ENCODE measurements around the gene SPTBN4.
A peak's percentile ranks its signal among the peaks of the same experiment; 100 is the strongest.

SPTBN4 gene

DNA sequence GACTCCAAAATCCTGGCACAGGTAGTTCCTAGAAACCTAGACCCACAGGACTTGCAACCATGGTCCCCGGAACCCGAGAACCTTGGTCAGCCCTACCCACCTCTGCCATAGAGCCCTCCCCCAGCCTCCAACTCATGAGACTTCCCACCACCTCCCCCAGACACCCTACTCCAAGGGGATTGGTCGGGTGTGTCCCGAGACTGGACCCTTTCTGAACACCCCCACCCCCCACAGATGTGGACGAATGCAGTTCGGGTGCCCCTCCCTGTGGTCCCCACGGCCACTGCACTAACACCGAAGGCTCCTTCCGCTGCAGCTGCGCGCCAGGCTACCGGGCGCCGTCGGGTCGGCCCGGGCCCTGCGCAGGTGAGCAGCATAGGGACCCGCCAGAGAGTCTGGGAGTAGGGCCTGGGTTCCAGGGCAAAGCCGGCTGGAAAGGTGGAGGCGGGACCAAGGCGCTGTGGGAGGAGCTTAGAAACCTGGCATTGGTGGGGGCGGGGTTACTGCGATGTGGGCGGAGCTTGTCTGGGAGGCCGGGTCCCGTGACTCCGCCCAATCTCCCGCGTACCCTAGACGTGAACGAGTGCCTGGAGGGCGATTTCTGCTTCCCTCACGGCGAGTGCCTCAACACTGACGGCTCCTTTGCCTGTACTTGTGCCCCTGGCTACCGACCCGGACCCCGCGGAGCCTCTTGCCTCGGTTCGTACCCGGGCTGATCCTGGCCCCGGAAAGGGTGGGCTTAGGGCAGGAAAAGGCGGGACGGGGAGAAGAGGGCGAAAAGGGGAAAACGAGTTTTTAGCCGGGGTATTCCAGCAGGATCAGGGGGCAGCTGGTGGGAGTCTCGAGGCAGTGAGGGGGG, 146.3 kb downstream of the SPTBN4 start:
- H3K4me1 ChIP-seq (ENCODE audit: control insufficient read depth, insufficient read depth, low read length) = peaks cover 25% of the 10 kb centered on the region
- no peaks in the 10 kb centered on the region for H3K9me3 ChIP-seq (ENCODE audit: control insufficient read depth in 2 of 2, low read length in 2 of 2)
- H3K4me3 ChIP-seq (ENCODE audit: low read length in 2 of 2) = peak overlapping the region in 1 of 2 donors; percentile 73
- H3K27me3 ChIP-seq (ENCODE audit: control insufficient read depth in 1 of 2, insufficient read depth in 2 of 2, low read length in 2 of 2) = peaks cover 8 to 30% of the 10 kb centered on the region in 2 donors
- peak overlapping the region in 1 of 2 donors; percentile 33 for H3K9ac ChIP-seq (ENCODE audit: low read length in 2 of 2)
- H3K36me3 ChIP-seq (ENCODE audit: control insufficient read depth in 2 of 2, insufficient read depth in 2 of 2, low read length in 2 of 2) = peaks cover 3 to 5% of the 10 kb centered on the region in 2 donors
- H3K27ac ChIP-seq (ENCODE audit: low read length) = no peak overlapping the region

DNA sequence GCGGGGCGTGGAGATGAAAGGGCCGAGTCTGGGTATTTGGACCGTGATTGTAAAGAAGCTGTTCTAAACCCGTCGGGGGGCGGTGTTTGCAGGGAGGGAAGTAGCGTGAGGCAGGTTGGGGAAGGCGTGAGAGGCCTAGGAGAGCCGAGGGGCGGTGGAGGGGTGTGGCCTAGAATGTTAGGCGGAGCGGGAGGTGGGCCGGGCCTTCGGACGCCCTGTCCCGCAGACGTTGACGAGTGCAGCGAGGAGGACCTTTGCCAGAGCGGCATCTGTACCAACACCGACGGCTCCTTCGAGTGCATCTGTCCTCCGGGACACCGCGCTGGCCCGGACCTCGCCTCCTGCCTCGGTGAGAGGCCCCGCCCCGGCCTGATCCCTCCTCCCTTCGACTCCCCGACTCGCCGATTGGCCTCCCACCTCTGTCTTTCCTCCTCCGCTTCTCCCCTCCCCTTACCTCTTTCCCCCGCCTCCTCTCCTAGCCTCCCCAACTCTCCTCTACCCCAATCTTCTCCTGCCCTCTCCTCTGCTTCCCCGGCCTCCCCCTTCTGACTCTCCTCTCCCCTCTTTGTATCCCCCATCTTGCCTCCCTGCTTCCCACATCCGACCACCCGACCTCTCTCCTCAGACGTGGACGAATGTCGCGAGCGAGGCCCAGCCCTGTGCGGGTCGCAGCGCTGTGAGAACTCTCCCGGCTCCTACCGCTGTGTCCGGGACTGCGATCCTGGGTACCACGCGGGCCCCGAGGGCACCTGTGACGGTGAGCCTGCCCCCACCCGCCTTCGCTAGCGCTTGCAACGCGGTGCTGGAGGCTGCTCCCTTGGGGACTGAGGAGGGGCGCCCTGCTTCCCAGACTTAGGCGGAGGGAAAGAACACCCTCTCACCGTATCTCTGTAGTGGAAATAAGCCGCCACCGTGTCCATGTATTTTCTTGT, 147.2 kb downstream of the SPTBN4 start:
- Histone ChIP-seq H3K9me3 (ENCODE audit: control insufficient read depth in 2 of 2, low read length in 2 of 2) (no peaks in the 10 kb centered on the region), H3K9ac (ENCODE audit: low read length in 2 of 2) (peak overlapping the region; percentile 42 to 53), H3K4me1 (ENCODE audit: control insufficient read depth, insufficient read depth, low read length) (peaks cover 25% of the 10 kb centered on the region), H3K27me3 (ENCODE audit: control insufficient read depth in 1 of 2, insufficient read depth in 2 of 2, low read length in 2 of 2) (peaks cover 8 to 30% of the 10 kb centered on the region in 2 donors), H3K27ac (ENCODE audit: low read length) (peak overlapping the region; percentile 49), H3K36me3 (ENCODE audit: control insufficient read depth in 2 of 2, insufficient read depth in 2 of 2, low read length in 2 of 2) (peaks cover 3 to 5% of the 10 kb centered on the region in 2 donors), H3K4me3 (ENCODE audit: low read length in 2 of 2) (peak overlapping the region; percentile 55 to 73)

DNA sequence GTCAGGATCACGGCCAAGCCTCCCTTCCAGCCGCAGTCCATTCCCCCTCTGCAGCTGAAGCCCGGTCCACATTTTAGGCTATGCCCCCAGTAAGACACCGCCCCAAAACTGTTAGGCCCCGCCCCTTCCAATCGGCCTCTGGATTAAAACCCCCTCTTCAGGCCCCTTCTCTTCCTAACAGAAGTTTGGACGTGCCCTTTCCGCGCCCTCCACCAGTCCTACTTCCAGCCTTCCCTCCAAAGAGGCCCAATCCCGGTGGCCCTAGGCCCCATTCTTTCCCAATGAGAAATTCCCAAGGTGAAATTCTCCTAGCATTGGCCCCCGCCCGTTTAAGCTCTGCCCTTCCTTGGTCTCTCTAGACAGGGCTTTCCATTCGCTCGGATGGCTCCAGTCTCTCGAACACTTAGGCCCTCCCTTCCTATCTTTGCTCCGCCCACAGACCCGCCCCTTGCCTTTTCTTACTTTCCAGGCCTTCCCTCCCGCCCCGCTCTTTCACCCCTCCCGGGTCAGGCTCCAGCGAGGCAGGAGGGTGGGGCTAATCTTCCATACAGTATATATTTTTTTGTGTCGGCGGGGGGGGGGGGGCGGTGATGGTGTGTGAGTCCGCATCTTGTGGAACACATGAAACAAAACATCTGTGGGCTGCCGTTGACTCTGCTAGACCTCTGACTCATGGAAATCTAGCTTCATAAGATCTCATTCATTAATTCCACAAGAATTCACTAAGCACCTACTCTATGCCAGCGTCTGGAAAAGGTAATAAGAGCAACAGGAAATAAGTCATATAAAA, 148.0 kb downstream of the SPTBN4 start:
- peak overlapping the region; percentile 55 to 73 for H3K4me3 ChIP-seq (ENCODE audit: low read length in 2 of 2)
- H3K4me1 ChIP-seq (ENCODE audit: control insufficient read depth, insufficient read depth, low read length) = peaks cover 21% of the 10 kb centered on the region
- peak overlapping the region; percentile 42 to 53 for H3K9ac ChIP-seq (ENCODE audit: low read length in 2 of 2)
- H3K27me3 ChIP-seq (ENCODE audit: control insufficient read depth in 1 of 2, insufficient read depth in 2 of 2, low read length in 2 of 2) = peaks cover 8 to 24% of the 10 kb centered on the region in 2 donors
- H3K27ac ChIP-seq (ENCODE audit: low read length) = peak overlapping the region; percentile 49
- peaks cover 9 to 12% of the 10 kb centered on the region in 2 donors for H3K36me3 ChIP-seq (ENCODE audit: control insufficient read depth in 2 of 2, insufficient read depth in 2 of 2, low read length in 2 of 2)
- H3K9me3 ChIP-seq (ENCODE audit: control insufficient read depth in 2 of 2, low read length in 2 of 2) = no peaks in the 10 kb centered on the region

DNA sequence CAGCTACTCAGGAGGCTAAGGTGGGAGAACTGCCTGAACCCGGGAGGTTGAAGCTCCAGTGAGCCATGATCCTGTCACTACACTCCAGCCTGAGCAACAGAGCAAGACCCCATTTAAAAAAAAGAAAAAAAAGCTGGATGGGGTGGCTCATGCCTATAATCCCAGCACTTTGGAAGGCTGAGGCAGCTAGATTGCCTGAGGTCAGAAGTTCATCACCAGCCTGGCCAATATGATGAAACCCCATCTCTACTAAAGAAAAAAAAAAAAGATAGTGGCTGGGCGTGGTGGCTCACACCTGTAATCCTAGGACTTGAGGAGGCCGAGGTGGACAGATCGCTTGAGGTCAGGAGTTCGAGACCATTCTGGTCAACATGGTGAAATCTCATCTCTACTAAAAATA, 149.4 kb downstream of the SPTBN4 start:
- Histone ChIP-seq H3K36me3 (ENCODE audit: control insufficient read depth in 2 of 2, insufficient read depth in 2 of 2, low read length in 2 of 2) (peaks cover 9 to 14% of the 10 kb centered on the region in 2 donors), H3K9ac (ENCODE audit: low read length in 2 of 2) (no peak overlapping the region), H3K27ac (ENCODE audit: low read length) (no peak overlapping the region), H3K4me3 (ENCODE audit: low read length in 2 of 2) (no peak overlapping the region), H3K27me3 (ENCODE audit: control insufficient read depth in 1 of 2, insufficient read depth in 2 of 2, low read length in 2 of 2) (peaks cover 8 to 20% of the 10 kb centered on the region in 2 donors), H3K4me1 (ENCODE audit: control insufficient read depth, insufficient read depth, low read length) (peaks cover 14% of the 10 kb centered on the region), H3K9me3 (ENCODE audit: control insufficient read depth in 2 of 2, low read length in 2 of 2) (no peaks in the 10 kb centered on the region)

DNA sequence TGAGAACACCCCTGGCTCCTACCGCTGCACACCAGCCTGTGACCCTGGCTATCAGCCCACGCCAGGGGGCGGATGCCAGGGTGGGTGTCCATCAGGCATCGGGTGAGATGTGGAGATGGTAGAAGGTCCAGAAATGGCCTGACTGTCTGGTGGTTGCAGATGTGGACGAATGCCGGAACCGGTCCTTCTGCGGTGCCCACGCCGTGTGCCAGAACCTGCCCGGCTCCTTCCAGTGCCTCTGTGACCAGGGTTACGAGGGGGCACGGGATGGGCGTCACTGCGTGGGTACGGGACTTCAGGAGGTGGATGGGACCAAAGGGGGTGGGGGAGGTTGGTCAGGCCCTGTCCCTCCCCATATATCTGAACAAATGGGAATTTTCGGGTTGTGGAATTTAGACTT, 150.1 kb downstream of the SPTBN4 start:
- no peak overlapping the region for H3K4me3 ChIP-seq (ENCODE audit: low read length in 2 of 2)
- H3K27ac ChIP-seq (ENCODE audit: low read length) = no peak overlapping the region
- peaks cover 14% of the 10 kb centered on the region for H3K4me1 ChIP-seq (ENCODE audit: control insufficient read depth, insufficient read depth, low read length)
- H3K9ac ChIP-seq (ENCODE audit: low read length in 2 of 2) = no peak overlapping the region
- H3K36me3 ChIP-seq (ENCODE audit: control insufficient read depth in 2 of 2, insufficient read depth in 2 of 2, low read length in 2 of 2) = peaks cover 14 to 16% of the 10 kb centered on the region in 2 donors
- peaks cover 9 to 20% of the 10 kb centered on the region in 2 donors for H3K27me3 ChIP-seq (ENCODE audit: control insufficient read depth in 1 of 2, insufficient read depth in 2 of 2, low read length in 2 of 2)
- no peaks in the 10 kb centered on the region for H3K9me3 ChIP-seq (ENCODE audit: control insufficient read depth in 2 of 2, low read length in 2 of 2)

DNA sequence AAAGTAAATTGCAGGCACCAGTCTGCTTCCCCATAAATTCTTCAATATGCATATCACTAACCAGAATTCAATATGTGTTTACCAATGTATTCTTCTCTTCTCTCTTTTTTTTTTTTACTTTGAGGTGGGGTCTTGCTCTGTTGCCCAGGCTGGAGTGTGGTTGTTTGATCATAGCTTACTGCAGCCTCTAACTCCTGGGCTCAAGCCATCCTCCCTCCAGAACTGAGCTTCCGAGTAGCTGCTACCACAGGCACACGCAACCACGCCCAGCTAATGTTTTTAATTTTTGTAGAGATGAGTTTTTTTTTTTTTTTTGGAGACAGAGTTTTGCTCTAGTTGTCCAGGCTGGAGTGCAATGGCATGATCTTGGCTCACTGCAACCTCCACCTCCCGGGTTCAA, 151.2 kb downstream of the SPTBN4 start:
- H3K36me3 ChIP-seq (ENCODE audit: control insufficient read depth in 2 of 2, insufficient read depth in 2 of 2, low read length in 2 of 2) = peaks cover 17% of the 10 kb centered on the region in 2 donors
- H3K4me3 ChIP-seq (ENCODE audit: low read length in 2 of 2) = no peak overlapping the region
- H3K27me3 ChIP-seq (ENCODE audit: control insufficient read depth in 1 of 2, insufficient read depth in 2 of 2, low read length in 2 of 2) = peaks cover 10 to 19% of the 10 kb centered on the region in 2 donors
- no peak overlapping the region for H3K27ac ChIP-seq (ENCODE audit: low read length)
- no peaks in the 10 kb centered on the region for H3K9me3 ChIP-seq (ENCODE audit: control insufficient read depth in 2 of 2, low read length in 2 of 2)
- H3K9ac ChIP-seq (ENCODE audit: low read length in 2 of 2) = no peak overlapping the region
- H3K4me1 ChIP-seq (ENCODE audit: control insufficient read depth, insufficient read depth, low read length) = peaks cover 14% of the 10 kb centered on the region

DNA sequence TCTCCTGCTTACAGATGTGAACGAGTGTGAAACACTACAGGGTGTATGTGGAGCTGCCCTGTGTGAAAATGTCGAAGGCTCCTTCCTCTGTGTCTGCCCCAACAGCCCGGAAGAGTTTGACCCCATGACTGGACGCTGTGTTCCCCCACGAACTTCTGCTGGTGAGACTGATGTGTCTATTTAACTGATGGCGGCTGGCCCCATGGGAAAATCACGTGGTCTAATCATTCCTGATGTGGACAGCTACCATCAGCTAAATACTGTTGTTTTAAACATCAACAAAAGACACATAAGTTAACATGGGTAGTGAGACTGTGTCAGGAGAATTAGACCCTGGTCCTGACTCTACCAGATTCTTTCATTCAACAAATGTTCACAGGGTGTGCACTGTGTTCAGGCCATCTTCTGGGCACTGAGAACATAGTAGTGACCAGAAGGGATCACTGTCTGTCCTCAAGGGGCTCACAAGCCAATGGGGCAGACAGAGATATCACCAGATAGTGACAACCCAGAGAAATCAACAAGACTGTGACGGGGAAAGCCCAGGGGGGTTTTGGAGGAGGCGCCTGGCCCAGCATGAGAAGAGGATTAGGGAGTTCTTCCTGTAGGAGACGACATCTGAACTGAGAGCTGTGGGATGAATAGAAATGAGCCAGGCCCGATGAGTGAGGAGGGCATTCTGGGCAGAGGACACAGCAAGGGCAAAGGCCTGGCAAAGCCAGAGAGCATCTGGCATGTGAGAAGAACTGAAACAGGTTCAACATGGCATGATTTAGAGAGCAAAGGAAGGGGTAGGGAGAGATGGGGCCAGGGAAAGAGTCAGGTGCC, 152.7 kb downstream of the SPTBN4 start:
- no peak overlapping the region for H3K9ac ChIP-seq (ENCODE audit: low read length in 2 of 2)
- H3K36me3 ChIP-seq (ENCODE audit: control insufficient read depth in 2 of 2, insufficient read depth in 2 of 2, low read length in 2 of 2) = peaks cover 21% of the 10 kb centered on the region in 2 donors
- peaks cover 2 to 6% of the 10 kb centered on the region in 2 donors for H3K27me3 ChIP-seq (ENCODE audit: control insufficient read depth in 1 of 2, insufficient read depth in 2 of 2, low read length in 2 of 2)
- no peak overlapping the region for H3K27ac ChIP-seq (ENCODE audit: low read length)
- H3K4me3 ChIP-seq (ENCODE audit: low read length in 2 of 2) = no peak overlapping the region
- peaks cover 2% of the 10 kb centered on the region for H3K4me1 ChIP-seq (ENCODE audit: control insufficient read depth, insufficient read depth, low read length)
- H3K9me3 ChIP-seq (ENCODE audit: control insufficient read depth in 2 of 2, low read length in 2 of 2) = no peaks in the 10 kb centered on the region

DNA sequence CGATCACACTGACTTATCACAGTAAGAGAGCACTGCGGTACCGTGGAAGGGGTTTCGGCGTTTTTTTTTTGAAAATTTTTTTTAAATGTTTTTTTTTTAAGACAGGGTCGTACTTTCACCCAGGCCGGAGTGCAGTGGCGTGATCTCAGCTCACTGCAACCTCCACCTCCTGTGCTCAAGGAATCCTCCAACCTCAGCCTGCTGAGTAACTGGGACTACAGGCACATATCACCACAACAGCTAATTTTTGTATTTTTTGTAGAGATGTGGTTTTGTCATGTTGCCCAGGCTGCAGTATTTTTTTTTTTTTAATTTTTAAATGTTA, 153.3 kb downstream of the SPTBN4 start:
- Histone ChIP-seq H3K4me3 (ENCODE audit: low read length in 2 of 2) (no peak overlapping the region), H3K9ac (ENCODE audit: low read length in 2 of 2) (no peak overlapping the region), H3K27ac (ENCODE audit: low read length) (no peak overlapping the region), H3K4me1 (ENCODE audit: control insufficient read depth, insufficient read depth, low read length) (no peaks in the 10 kb centered on the region), H3K27me3 (ENCODE audit: control insufficient read depth in 1 of 2, insufficient read depth in 2 of 2, low read length in 2 of 2) (peaks cover 2 to 3% of the 10 kb centered on the region in 2 donors), H3K9me3 (ENCODE audit: control insufficient read depth in 2 of 2, low read length in 2 of 2) (no peaks in the 10 kb centered on the region), H3K36me3 (ENCODE audit: control insufficient read depth in 2 of 2, insufficient read depth in 2 of 2, low read length in 2 of 2) (peaks cover 21% of the 10 kb centered on the region in 2 donors)

DNA sequence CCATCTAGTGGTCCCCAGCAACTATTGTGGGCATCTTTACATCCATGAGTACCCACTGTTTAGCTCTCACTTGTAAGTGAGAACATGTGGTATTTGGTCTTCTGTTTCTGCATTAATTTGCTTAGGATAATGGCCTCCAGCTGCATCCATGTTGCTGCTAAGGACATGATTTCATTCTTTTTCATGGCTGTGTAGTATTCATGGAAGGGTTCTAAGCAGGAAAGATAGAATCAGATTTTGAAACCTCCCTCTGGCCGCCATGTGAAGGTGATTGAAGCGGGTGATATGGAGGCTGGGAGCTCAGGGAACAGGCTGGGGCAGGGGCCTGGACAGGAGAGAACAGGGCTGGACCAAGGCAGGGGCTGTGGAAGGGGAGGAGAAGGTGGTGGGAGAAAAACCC, 154.5 kb downstream of the SPTBN4 start:
- Histone ChIP-seq H3K4me3 (ENCODE audit: low read length in 2 of 2) (no peak overlapping the region), H3K9ac (ENCODE audit: low read length in 2 of 2) (no peak overlapping the region), H3K36me3 (ENCODE audit: control insufficient read depth in 2 of 2, insufficient read depth in 2 of 2, low read length in 2 of 2) (peaks cover 21 to 22% of the 10 kb centered on the region in 2 donors), H3K27ac (ENCODE audit: low read length) (no peak overlapping the region), H3K9me3 (ENCODE audit: control insufficient read depth in 2 of 2, low read length in 2 of 2) (no peaks in the 10 kb centered on the region), H3K4me1 (ENCODE audit: control insufficient read depth, insufficient read depth, low read length) (no peaks in the 10 kb centered on the region), H3K27me3 (ENCODE audit: control insufficient read depth in 1 of 2, insufficient read depth in 2 of 2, low read length in 2 of 2) (peaks cover 2 to 3% of the 10 kb centered on the region in 2 donors)
